ENCODE results near the gene ZSCAN20. TPM values are rescaled to one million over a fixed set of nuclear protein-coding genes. Genes with fewer than 3 reads are reported as not detected.

Gene ZSCAN20
- total RNA-seq, 1 donor from 2014 or later = 5.2 TPM

GRCh38 chr1:33535334-33535733 lies 62.9 kb downstream of the ZSCAN20 start:
- no peak for ATAC-seq
- TF ChIP-seq CTCF (IDR thresholded peaks at IDR 0.05) = no peak

GRCh38 chr1:33537885-33538284 lies 65.4 kb downstream of the ZSCAN20 start:
- Histone ChIP-seq H3K4me3 (no peak overlapping the region), H3K27me3 (ENCODE audit: low read depth) (no peaks in the 10 kb centered on the region)
- no peak for ATAC-seq

More at GRCh38 chr1:33535334-33535733, 62.9 kb downstream of the ZSCAN20 start:
- H3K4me1 ChIP-seq = no peaks in the 10 kb centered on the region
- no peak overlapping the region for H3K4me3 ChIP-seq
- no peaks in the 10 kb centered on the region for H3K36me3 ChIP-seq
- intact Hi-C loops (cut with DNase I) = no loop called here
- H3K9me3 ChIP-seq = no peaks in the 10 kb centered on the region
- H3K27ac ChIP-seq = no peak overlapping the region
- DNase-seq = no peak
- H3K27me3 ChIP-seq (ENCODE audit: low read depth) = no peaks in the 10 kb centered on the region

DNA sequence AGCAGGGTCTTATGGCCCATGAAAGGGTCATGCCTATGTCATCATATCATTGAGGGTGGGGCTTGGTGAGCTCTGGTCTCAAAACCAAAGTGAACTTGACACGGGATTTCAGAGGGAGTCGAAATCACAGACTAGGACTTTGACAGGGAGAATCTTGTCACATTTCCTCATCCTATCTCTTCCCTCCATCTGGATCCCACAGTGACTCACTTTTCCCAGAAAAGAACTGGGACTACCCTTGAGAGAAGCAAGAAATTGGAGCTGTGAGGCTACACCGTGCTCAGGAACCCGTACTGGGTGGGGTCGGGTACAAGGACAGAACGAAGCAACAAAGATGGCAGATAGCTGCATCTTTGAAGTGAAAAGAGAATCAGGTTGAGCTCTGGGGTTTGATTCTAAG lies 69.5 kb downstream of the ZSCAN20 start:
- Histone ChIP-seq H3K27me3 (ENCODE audit: low read depth) (no peaks in the 10 kb centered on the region), H3K4me1 (no peaks in the 10 kb centered on the region), H3K36me3 (no peaks in the 10 kb centered on the region), H3K9me3 (no peaks in the 10 kb centered on the region), H3K27ac (no peak overlapping the region), H3K4me3 (no peak overlapping the region)
- ATAC-seq (no peak), DNase-seq (no peak)
- intact Hi-C loops (cut with DNase I) = no loop called here
- TF ChIP-seq CTCF (IDR thresholded peaks at IDR 0.05) = no peak

More at GRCh38 chr1:33537885-33538284, 65.4 kb downstream of the ZSCAN20 start:
- intact Hi-C loops (cut with DNase I) = no loop called here
- H3K9me3 ChIP-seq = no peaks in the 10 kb centered on the region
- H3K27ac ChIP-seq = no peak overlapping the region
- no peaks in the 10 kb centered on the region for H3K4me1 ChIP-seq
- DNase-seq = no peak
- H3K36me3 ChIP-seq = no peaks in the 10 kb centered on the region
- TF ChIP-seq CTCF (IDR thresholded peaks at IDR 0.05) = no peak

Other genes with a start within 250 kb of the ZSCAN20 start
- gene ZNF362, start 216.2 kb upstream of the ZSCAN20 start, total RNA-seq = 30.7 TPM
- not detected for gene A3GALT2, start 151.5 kb upstream of the ZSCAN20 start, total RNA-seq
- gene PHC2, start 41.5 kb upstream of the ZSCAN20 start, total RNA-seq = 105 TPM

Data from lower lobe of right lung (tissue), 2 donors.